ENCODE data around the gene NARS2. TPM values are rescaled to one million over a fixed set of nuclear protein-coding genes. Genes with fewer than 3 reads are reported as not detected.

The NARS2 gene
- total and polyA plus RNA-seq, 9 of the 15 experiments (the other 6 are each of a cell fraction or from before 2014, with no cell fraction given) = 26.8 to 48.0 (median 34.2) TPM

DNA sequence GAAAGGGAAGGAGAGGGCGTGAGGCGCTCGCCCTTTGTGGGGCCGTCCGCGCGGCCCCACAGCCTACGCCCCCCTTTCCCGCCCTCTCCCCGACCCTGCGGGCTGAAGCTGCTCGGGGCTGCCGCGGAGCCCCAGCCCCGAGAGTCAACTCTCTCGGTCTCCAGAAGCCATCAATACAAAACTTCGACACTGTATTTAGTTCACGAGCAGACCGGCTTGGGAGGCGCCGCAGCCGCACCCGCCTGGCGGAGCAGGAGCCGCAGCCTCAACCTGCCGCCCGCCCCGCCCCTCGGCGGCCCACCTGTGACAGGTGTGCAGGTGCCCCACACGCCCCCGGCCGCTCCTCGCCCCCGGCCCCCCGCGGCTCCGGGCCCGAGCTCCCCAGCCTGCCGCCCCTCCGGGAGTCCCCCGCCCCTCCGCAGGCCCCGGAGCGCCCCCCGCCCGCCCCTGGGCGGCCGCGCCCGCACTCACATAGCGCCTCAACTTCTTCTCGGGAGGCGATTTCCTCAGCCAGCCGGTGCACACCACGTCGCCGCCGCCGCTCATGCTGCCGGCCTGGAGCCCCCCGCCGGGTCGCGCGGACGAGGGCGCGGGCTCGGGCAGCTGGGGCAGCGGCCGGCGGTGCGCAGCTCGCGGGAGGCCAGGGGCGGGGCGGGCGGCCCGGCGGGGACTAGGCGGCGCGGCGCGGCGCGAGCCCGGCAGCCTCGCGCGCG, 157.3 kb downstream of the NARS2 start, which contains the start of gene GAB2 (continued):
- TF ChIP-seq, protein P1, sequence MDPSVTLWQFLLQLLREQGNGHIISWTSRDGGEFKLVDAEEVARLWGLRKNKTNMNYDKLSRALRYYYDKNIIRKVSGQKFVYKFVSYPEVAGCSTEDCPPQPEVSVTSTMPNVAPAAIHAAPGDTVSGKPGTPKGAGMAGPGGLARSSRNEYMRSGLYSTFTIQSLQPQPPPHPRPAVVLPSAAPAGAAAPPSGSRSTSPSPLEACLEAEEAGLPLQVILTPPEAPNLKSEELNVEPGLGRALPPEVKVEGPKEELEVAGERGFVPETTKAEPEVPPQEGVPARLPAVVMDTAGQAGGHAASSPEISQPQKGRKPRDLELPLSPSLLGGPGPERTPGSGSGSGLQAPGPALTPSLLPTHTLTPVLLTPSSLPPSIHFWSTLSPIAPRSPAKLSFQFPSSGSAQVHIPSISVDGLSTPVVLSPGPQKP (CRISPR knock-in tag; IDR thresholded peaks at IDR 0.05) = no peak
- TF ChIP-seq ZNF436 (CRISPR knock-in tag; IDR thresholded peaks at IDR 0.05) = no peak
- 0 out of 2 replicates have a peak, but pooled peaks have one; percentile 34 for TF ChIP-seq ETS1 (conservative IDR thresholded peaks at IDR 0.05; ENCODE audit: control insufficient read depth, low read depth, low read length)
- TF ChIP-seq CTBP1 (IDR thresholded peaks at IDR 0.05; ENCODE audit: borderline replicate concordance) = 0 out of 2 replicates have a peak, but pooled peaks have one; percentile 7
- TF ChIP-seq KDM1A (IDR thresholded peaks at IDR 0.05) = no peak
- TF ChIP-seq PCBP1 (IDR thresholded peaks at IDR 0.05; ENCODE audit: low read depth, low read length, poor library complexity, severe bottlenecking) = peak; percentile 86
- no peak for TF ChIP-seq TAF15 (IDR thresholded peaks at IDR 0.05; ENCODE audit: low read depth, low read length)
- TF ChIP-seq ZBTB7A (IDR thresholded peaks at IDR 0.05; ENCODE audit: borderline replicate concordance, control insufficient read depth, low read depth, low read length) = peak; percentile 7; the same call in 1 of the 2 replicates
- TF ChIP-seq L3MBTL2 (IDR thresholded peaks at IDR 0.05) = peak; percentile 63; the same call in 1 of the 2 replicates
- TF ChIP-seq GATAD2A (IDR thresholded peaks at IDR 0.05) = 0 out of 2 replicates have a peak, but pooled peaks have one; percentile 1
- peak; percentile 79 for TF ChIP-seq FOSL1 (tag; conservative IDR thresholded peaks at IDR 0.05)
- TF ChIP-seq FOXK1 (CRISPR knock-in tag; IDR thresholded peaks at IDR 0.05; ENCODE audit: borderline replicate concordance) = no peak
- no peak for TF ChIP-seq ZNF584 (CRISPR knock-in tag; IDR thresholded peaks at IDR 0.05; ENCODE audit: low read depth)
- 0 out of 2 replicates have a peak, but pooled peaks have one; percentile 26 for TF ChIP-seq ZBTB17 (CRISPR knock-in tag; IDR thresholded peaks at IDR 0.05)
- no peak for TF ChIP-seq MYC (IDR thresholded peaks at IDR 0.05; ENCODE audit: low read depth, low read length)
- peak; percentile 2; the same call in 1 of the 2 replicates for TF ChIP-seq MYC (CRISPR knock-in tag; IDR thresholded peaks at IDR 0.05; ENCODE audit: borderline replicate concordance, low read depth)
- TF ChIP-seq, protein P2, sequence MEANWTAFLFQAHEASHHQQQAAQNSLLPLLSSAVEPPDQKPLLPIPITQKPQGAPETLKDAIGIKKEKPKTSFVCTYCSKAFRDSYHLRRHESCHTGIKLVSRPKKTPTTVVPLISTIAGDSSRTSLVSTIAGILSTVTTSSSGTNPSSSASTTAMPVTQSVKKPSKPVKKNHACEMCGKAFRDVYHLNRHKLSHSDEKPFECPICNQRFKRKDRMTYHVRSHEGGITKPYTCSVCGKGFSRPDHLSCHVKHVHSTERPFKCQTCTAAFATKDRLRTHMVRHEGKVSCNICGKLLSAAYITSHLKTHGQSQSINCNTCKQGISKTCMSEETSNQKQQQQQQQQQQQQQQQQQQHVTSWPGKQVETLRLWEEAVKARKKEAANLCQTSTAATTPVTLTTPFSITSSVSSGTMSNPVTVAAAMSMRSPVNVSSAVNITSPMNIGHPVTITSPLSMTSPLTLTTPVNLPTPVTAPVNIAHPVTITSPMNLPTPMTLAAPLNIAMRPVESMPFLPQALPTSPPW (CRISPR knock-in tag; IDR thresholded peaks at IDR 0.05) = peak; percentile 84
- TF ChIP-seq PHF20 (IDR thresholded peaks at IDR 0.05; ENCODE audit: partially characterized antibody) = peak; percentile 1
- TF ChIP-seq POLR2G (IDR thresholded peaks at IDR 0.05; ENCODE audit: low read depth, low read length) = peak; percentile 43
- TF ChIP-seq PHB (CRISPR knock-in tag; IDR thresholded peaks at IDR 0.05) = 0 out of 2 replicates have a peak, but pooled peaks have one; percentile 30
- TF ChIP-seq NONO (IDR thresholded peaks at IDR 0.05; ENCODE audit: low read depth in 2 of 2, low read length in 1 of 2) = peak in 1 of 2 experiments; percentile 53; a peak in 1 of 4 replicates
- TF ChIP-seq ZFX (CRISPR knock-in tag; IDR thresholded peaks at IDR 0.05) = peak; percentile 64
- TF ChIP-seq MNT (conservative IDR thresholded peaks at IDR 0.05) = 0 out of 4 replicates have a peak, but pooled peaks have one; percentile 8 to 49

Measured in K562 (cell line).